Measurements from ENCODE around the gene MS4A8.
"Not testable (repeated sequence)": the region's sequence is repeated elsewhere in the genome, so short reads cannot be mapped to it uniquely, and the experiment has no call there.

GRCh38 chr11:60678231-60678630 is 21.2 kb upstream of the MS4A8 start:
- not testable (repeated sequence) for TF ChIP-seq CTCF (IDR thresholded peaks at IDR 0.05; ENCODE audit: insufficient read depth, low read depth, low read length); EZH2 (IDR thresholded peaks at IDR 0.05; ENCODE audit: insufficient read depth, low read length)

Data from astrocyte (in vitro differentiated cells and primary cell).